IMR-90 (cell line): Measurements from ENCODE around the gene MRPL54. TPM values are rescaled to one million over a fixed set of nuclear protein-coding genes. Genes with fewer than 3 reads are reported as not detected.

ENCODE experiments used
- ATAC-seq: fragments of 200-7000 bp; cut with Tn5 transposase; 2 replicates; pipeline ENCODE4 v1.9.1; 2020; ENCODE audit warnings: low read depth, mild to moderate bottlenecking, moderate library complexity
- BruUV-seq: library from RNA; stranded (reverse); fragments of 400-500 nt; replicated peaks from 2 replicates; lab custom pipeline; 2021; lab: Mats Ljungman, UMichigan
- CTCF ChIA-PET: fragments of 300-600 bp; formaldehyde crosslinking; extraction: SDS; loops from one replicate; lab custom pipeline; 2021; ENCODE audit warnings: antibody characterized with exemption; lab: Yijun Ruan, JAX
- POLR2A ChIA-PET: fragments of 300-600 bp; sonication (Branson Sonifier 250); formaldehyde crosslinking; loops from one replicate; lab custom pipeline; 2022; ENCODE audit warnings: antibody characterized with exemption; ENCODE audit not compliant: unreplicated experiment; lab: Charles Lee
- DNase-seq: peaks from one replicate; pipeline ENCODE4 v3.0.0; 2013
- H2AFZ ChIP-seq: replicated peaks from 2 replicates; pipeline ENCODE3; 2013; ENCODE audit warnings: low read length, mild to moderate bottlenecking; ENCODE audit not compliant: poor library complexity
- H2AK5ac ChIP-seq: 2 replicates; pipeline ENCODE4 v1.6.1; 2013; ENCODE audit warnings: low read depth, low read length, inconsistent platforms
- H2AK9ac ChIP-seq: replicated peaks from 2 replicates; pipeline ENCODE3; 2013; ENCODE audit warnings: mild to moderate bottlenecking, low read depth, low read length, moderate library complexity; ENCODE audit not compliant: poor library complexity
- H2BK120ac ChIP-seq: 2 replicates; pipeline ENCODE4 v1.6.1; 2013; ENCODE audit warnings: low read depth, low read length, inconsistent platforms
- H2BK15ac ChIP-seq: 3 replicates; pipeline ENCODE4 v1.6.1; 2013; ENCODE audit warnings: low read depth, low read length, inconsistent platforms
- H2BK20ac ChIP-seq: 2 replicates; pipeline ENCODE4 v1.6.1; 2013; ENCODE audit warnings: low read depth, mild to moderate bottlenecking, inconsistent platforms, low read length, moderate library complexity
- H2BK5ac ChIP-seq: 2 replicates; pipeline ENCODE4 v1.6.1; 2013; ENCODE audit warnings: mild to moderate bottlenecking, low read depth, low read length, inconsistent platforms; ENCODE audit not compliant: poor library complexity, severe bottlenecking
- H3K14ac ChIP-seq: replicated peaks from 2 replicates; pipeline ENCODE4 v1.6.1; 2013; ENCODE audit warnings: low read depth, low read length, inconsistent platforms
- H3K18ac ChIP-seq: 2 replicates; pipeline ENCODE4 v1.6.1; 2013; ENCODE audit warnings: low read depth, low read length, control low read depth
- H3K23ac ChIP-seq: 2 replicates; pipeline ENCODE4 v1.6.1; 2013; ENCODE audit warnings: low read depth, low read length, inconsistent platforms
- H3K27ac ChIP-seq: 2 replicates; pipeline ENCODE4 v1.5.1; 2013; ENCODE audit warnings: mild to moderate bottlenecking, control low read depth, low read length; ENCODE audit not compliant: insufficient read depth
- H3K27me3 ChIP-seq: 2 replicates; pipeline ENCODE4 v1.6.1; 2013; ENCODE audit warnings: low read length; ENCODE audit not compliant: control insufficient read depth, insufficient read depth
- H3K36me3 ChIP-seq: 2 replicates; pipeline ENCODE4 v1.6.1; 2013; ENCODE audit warnings: low read length, mixed read lengths; ENCODE audit not compliant: control insufficient read depth, insufficient read depth
- H3K4ac ChIP-seq: 2 replicates; pipeline ENCODE4 v1.6.1; 2013; ENCODE audit warnings: low read depth, low read length, inconsistent platforms
- H3K4me1 ChIP-seq: 2 replicates; pipeline ENCODE4 v1.6.1; 2013; ENCODE audit warnings: low read length, mixed read lengths; ENCODE audit not compliant: control insufficient read depth, insufficient read depth
- H3K4me2 ChIP-seq: 2 replicates; pipeline ENCODE4 v1.6.1; 2013; ENCODE audit warnings: low read depth, mild to moderate bottlenecking, control low read depth, low read length, moderate library complexity
- H3K4me3 ChIP-seq: 2 replicates; pipeline ENCODE4 v1.5.1; 2013; ENCODE audit warnings: low read depth, mild to moderate bottlenecking, control low read depth, low read length, moderate library complexity; ENCODE audit not compliant: insufficient read depth
- H3K56ac ChIP-seq: 2 replicates; pipeline ENCODE4 v1.6.1; 2013; ENCODE audit warnings: low read length, inconsistent platforms; ENCODE audit not compliant: insufficient read depth; ENCODE audit errors: extremely low read depth
- H3K79me1 ChIP-seq, 2 experiments: 2 replicates each; pipeline ENCODE4 v1.6.1; 2013; ENCODE audit warnings: low read length in 2 of 2, inconsistent platforms in 1 of 2, low read depth in 1 of 2
- H3K9ac ChIP-seq: 2 replicates; pipeline ENCODE4 v1.6.1; 2013; ENCODE audit warnings: low read depth, low read length, control low read depth
- H3K9me1 ChIP-seq: 2 replicates; pipeline ENCODE4 v1.6.1; 2013; ENCODE audit warnings: low read length, inconsistent platforms; ENCODE audit not compliant: insufficient read depth
- H3K9me3 ChIP-seq: 2 replicates; pipeline ENCODE4 v1.6.1; 2013; ENCODE audit warnings: low read length; ENCODE audit not compliant: control insufficient read depth, insufficient read depth
- H4K20me1 ChIP-seq: 2 replicates; pipeline ENCODE4 v1.6.1; 2013; ENCODE audit warnings: low read length, inconsistent platforms; ENCODE audit not compliant: insufficient read depth
- H4K5ac ChIP-seq: 2 replicates; pipeline ENCODE4 v1.6.1; 2013; ENCODE audit warnings: mild to moderate bottlenecking, low read depth, low read length, control low read depth
- H4K8ac ChIP-seq, 2 experiments: 2 replicates each; pipeline ENCODE4 v1.6.1; 2013; ENCODE audit warnings: low read depth in 2 of 2, low read length in 2 of 2, control low read depth in 1 of 2, inconsistent platforms in 1 of 2
- H4K91ac ChIP-seq: 2 replicates; pipeline ENCODE4 v1.6.1; 2013; ENCODE audit warnings: low read depth, low read length, inconsistent platforms; ENCODE audit not compliant: insufficient read depth
- BHLHE40 ChIP-seq: fragments of 150-350 bp; IDR thresholded peaks from 2 replicates; pipeline ENCODE4 v1.6.1; 2016; ENCODE audit warnings: mild to moderate bottlenecking, low read depth, low read length
- CEBPB ChIP-seq: IDR thresholded peaks from 2 replicates; pipeline ENCODE4 v1.6.1; 2012; ENCODE audit warnings: low read depth, low read length, improper control_type of control experiment
- CHD1 ChIP-seq: IDR thresholded peaks from 2 replicates; pipeline ENCODE4 v1.6.1; 2012; ENCODE audit warnings: low read depth, low read length, improper control_type of control experiment
- FOS ChIP-seq: fragments of 150-350 bp; IDR thresholded peaks from 2 replicates; pipeline ENCODE4 v1.6.1; 2016; ENCODE audit warnings: low read depth, low read length
- MAFK ChIP-seq: IDR thresholded peaks from 2 replicates; pipeline ENCODE4 v1.6.1; 2012; ENCODE audit warnings: low read depth, low read length, improper control_type of control experiment
- MAZ ChIP-seq: IDR thresholded peaks from 2 replicates; pipeline ENCODE4 v1.6.1; 2012; ENCODE audit warnings: low read depth, mild to moderate bottlenecking, low read length, improper control_type of control experiment, moderate library complexity, borderline replicate concordance
- MXI1 ChIP-seq: IDR thresholded peaks from 2 replicates; pipeline ENCODE4 v1.6.1; 2012; ENCODE audit warnings: low read depth, mild to moderate bottlenecking, low read length, moderate library complexity, borderline replicate concordance
- NFE2L2 ChIP-seq: fragments of 150-350 bp; IDR thresholded peaks from 2 replicates; pipeline ENCODE4 v1.6.1; 2016; ENCODE audit warnings: low read depth, mild to moderate bottlenecking, low read length
- POLR2A ChIP-seq: IDR thresholded peaks from 2 replicates; pipeline ENCODE4 v1.6.1; 2012; ENCODE audit warnings: mild to moderate bottlenecking, low read depth, low read length
- RAD21 ChIP-seq: IDR thresholded peaks from 2 replicates; pipeline ENCODE4 v1.6.1; 2012; ENCODE audit warnings: low read length, improper control_type of control experiment
- RCOR1 ChIP-seq: IDR thresholded peaks from 2 replicates; pipeline ENCODE4 v1.6.1; 2012; ENCODE audit warnings: mild to moderate bottlenecking, low read length, improper control_type of control experiment; ENCODE audit not compliant: insufficient replicate concordance
- RFX5 ChIP-seq: IDR thresholded peaks from 2 replicates; pipeline ENCODE4 v1.8.0; 2012; ENCODE audit warnings: low read depth, mild to moderate bottlenecking, low read length, moderate library complexity
- SMC3 ChIP-seq: fragments of 150-350 bp; IDR thresholded peaks from 2 replicates; pipeline ENCODE4 v1.6.1; 2016; ENCODE audit warnings: low read depth, mild to moderate bottlenecking, antibody characterized with exemption, low read length, moderate library complexity
- WGBS, 2 experiments: methylation state at CpG; one replicate each; pipeline versions ENCODE4 v1.1.5 to v1.1.7; 2013; ENCODE audit warnings: missing lambda C conversion rate in 2 of 2; ENCODE audit not compliant: insufficient read length in 1 of 2; ENCODE audit errors: extremely low coverage in 2 of 2; 5-methylcytosine and 5-hydroxymethylcytosine counted together
- dilution Hi-C: fragments of 300-500 bp; cut with HindIII; formaldehyde crosslinking; loops from one replicate; pipeline ENCODE4 v1.14.3; 2018; ENCODE audit warnings: low sequenced_read_pairs; ENCODE audit not compliant: unreplicated experiment
- in situ Hi-C: fragments of 300-500 bp; cut with MboI; formaldehyde crosslinking; loops from 3 replicates; pipeline ENCODE4 v1.14.3; 2019; ENCODE audit warnings: low sequenced_read_pairs, inconsistent platforms, mixed read lengths
- intact Hi-C: fragments of 100-400 bp; cut with micrococcal nuclease; formaldehyde crosslinking; loops from 2 replicates; pipeline ENCODE4 v1.10.0; 2022
- polyA plus RNA-seq, 3 experiments: library from polyadenylated mRNA; depleted of rRNA; stranded (reverse); fragments of >200 nt; gene quantifications; 2 replicates each; pipeline ENCODE4 v1.2.3, GENCODE V29; 2012; ENCODE audit warnings: low replicate concordance in 1 of 3
- total RNA-seq: library from RNA; depleted of rRNA; stranded (reverse); fragments of >200 nt; gene quantifications from 2 replicates; pipeline ENCODE4 v1.2.3, GENCODE V29; 2012
- TF ChIP-seq, protein P1 (sequence below): fragments of 150-350 bp; IDR thresholded peaks from 2 replicates; pipeline ENCODE4 v1.6.1; 2017; ENCODE audit warnings: mild to moderate bottlenecking, antibody characterized with exemption, low read length, low read depth
- TF ChIP-seq, protein P2 (sequence below): conservative IDR thresholded peaks from 2 replicates; pipeline ENCODE4 v1.5.1; 2012; ENCODE audit warnings: mild to moderate bottlenecking, low read depth, low read length, improper control_type of control experiment

The MRPL54 gene
- total and polyA plus RNA-seq, 2 of the 4 experiments (the other 2 are of a cell fraction), result 55.9 to 75.7 TPM

- no peak overlapping the region for H2BK15ac ChIP-seq
- no peak overlapping the region for H2AK5ac ChIP-seq
- no peaks in the 10 kb centered on the region for H3K9me1 ChIP-seq
- WGBS, 2 experiments, result 53% methylated on average over 9 of the region's 46 CpGs; no CpG with 5 or more reads in 1 of the 2 experiments
- peak; percentile 95 for ATAC-seq
- no peak overlapping the region for H3K4ac ChIP-seq
- H3K36me3 ChIP-seq, result no peaks in the 10 kb centered on the region
- no peak overlapping the region for H2BK120ac ChIP-seq
- no peak overlapping the region for H2BK20ac ChIP-seq
- H2BK5ac ChIP-seq, result no peak overlapping the region
- H3K4me3 ChIP-seq, result no peak overlapping the region
- POLR2A ChIA-PET, result no interaction called here
- H3K27ac ChIP-seq, result no peak overlapping the region
- no peak overlapping the region for H3K56ac ChIP-seq
- H2AK9ac ChIP-seq, result peak overlapping the region; percentile 42
- CTCF ChIA-PET, result no interaction called here
- H3K9ac ChIP-seq, result no peak overlapping the region
- no peaks in the 10 kb centered on the region for H4K20me1 ChIP-seq
- H3K4me1 ChIP-seq, result no peaks in the 10 kb centered on the region
- BruUV-seq, result no TSS peak
- H3K27me3 ChIP-seq, result peaks cover 38% of the 10 kb centered on the region
- peak overlapping the region; percentile 47; the same call in 1 of the 2 replicates for H3K4me2 ChIP-seq
- H3K14ac ChIP-seq, result no peak overlapping the region
- no peak overlapping the region for H4K91ac ChIP-seq
- DNase-seq, result peak; percentile 75
- peak overlapping the region; percentile 80 for H2AFZ ChIP-seq
- no peak overlapping the region for H4K5ac ChIP-seq
- no peak overlapping the region for H3K23ac ChIP-seq
- in situ Hi-C loops, result no loop called here
- H3K9me3 ChIP-seq, result no peaks in the 10 kb centered on the region
- no peak overlapping the region for H4K8ac ChIP-seq
- intact Hi-C loops, result no loop called here
- H3K18ac ChIP-seq, result no peak overlapping the region
- dilution Hi-C loops, result no loop called here
- H3K79me1 ChIP-seq, result no peaks in the 10 kb centered on the region
- TF ChIP-seq CEBPB (no peak), RAD21 (no peak), POLR2A (no peak), RFX5 (no peak; the same call in 1 of the 2 replicates), RCOR1 (peak; percentile 94), MAZ (peak; percentile 97), NFE2L2 (no peak), CHD1 (no peak), FOS (no peak), MAFK (no peak), MXI1 (no peak), BHLHE40 (no peak), SMC3 (no peak)
- TF ChIP-seq, protein P1, sequence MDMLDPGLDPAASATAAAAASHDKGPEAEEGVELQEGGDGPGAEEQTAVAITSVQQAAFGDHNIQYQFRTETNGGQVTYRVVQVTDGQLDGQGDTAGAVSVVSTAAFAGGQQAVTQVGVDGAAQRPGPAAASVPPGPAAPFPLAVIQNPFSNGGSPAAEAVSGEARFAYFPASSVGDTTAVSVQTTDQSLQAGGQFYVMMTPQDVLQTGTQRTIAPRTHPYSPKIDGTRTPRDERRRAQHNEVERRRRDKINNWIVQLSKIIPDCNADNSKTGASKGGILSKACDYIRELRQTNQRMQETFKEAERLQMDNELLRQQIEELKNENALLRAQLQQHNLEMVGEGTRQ, result no peak
- TF ChIP-seq, protein P2, sequence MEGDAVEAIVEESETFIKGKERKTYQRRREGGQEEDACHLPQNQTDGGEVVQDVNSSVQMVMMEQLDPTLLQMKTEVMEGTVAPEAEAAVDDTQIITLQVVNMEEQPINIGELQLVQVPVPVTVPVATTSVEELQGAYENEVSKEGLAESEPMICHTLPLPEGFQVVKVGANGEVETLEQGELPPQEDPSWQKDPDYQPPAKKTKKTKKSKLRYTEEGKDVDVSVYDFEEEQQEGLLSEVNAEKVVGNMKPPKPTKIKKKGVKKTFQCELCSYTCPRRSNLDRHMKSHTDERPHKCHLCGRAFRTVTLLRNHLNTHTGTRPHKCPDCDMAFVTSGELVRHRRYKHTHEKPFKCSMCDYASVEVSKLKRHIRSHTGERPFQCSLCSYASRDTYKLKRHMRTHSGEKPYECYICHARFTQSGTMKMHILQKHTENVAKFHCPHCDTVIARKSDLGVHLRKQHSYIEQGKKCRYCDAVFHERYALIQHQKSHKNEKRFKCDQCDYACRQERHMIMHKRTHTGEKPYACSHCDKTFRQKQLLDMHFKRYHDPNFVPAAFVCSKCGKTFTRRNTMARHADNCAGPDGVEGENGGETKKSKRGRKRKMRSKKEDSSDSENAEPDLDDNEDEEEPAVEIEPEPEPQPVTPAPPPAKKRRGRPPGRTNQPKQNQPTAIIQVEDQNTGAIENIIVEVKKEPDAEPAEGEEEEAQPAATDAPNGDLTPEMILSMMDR, result no peak
Observed at GRCh38 chr19:3721131-3721886, 41.2 kb upstream of the MRPL54 start.
